Gastrocnemius medialis (tissue), 4 donors: ENCODE results near the gene KCND3.

ENCODE experiments used
- POLR2A ChIP-seq, 2 donors: fragments of 450-650 bp; IDR thresholded peaks; one replicate each; pipeline ENCODE4 v1.6.1; 2017; ENCODE audit warnings: antibody characterized with exemption in 2 of 2, mild to moderate bottlenecking in 2 of 2, moderate library complexity in 2 of 2
- TF ChIP-seq, protein P1 (sequence below), 5 experiments: fragments of 450-650 bp in 3 of 5; fragments of 200-600 bp in 2 of 5; sonication (generic) in 2 of 5; IDR thresholded peaks in 4 of 5; conservative IDR thresholded peaks in 1 of 5; 1 replicate in 4 of 5; 2 replicates in 1 of 5; pipeline ENCODE4 v1.5.1; 2016 to 2019; ENCODE audit warnings: antibody characterized with exemption in 5 of 5, mild to moderate bottlenecking in 3 of 5, moderate library complexity in 3 of 5

- TF ChIP-seq, protein P1, sequence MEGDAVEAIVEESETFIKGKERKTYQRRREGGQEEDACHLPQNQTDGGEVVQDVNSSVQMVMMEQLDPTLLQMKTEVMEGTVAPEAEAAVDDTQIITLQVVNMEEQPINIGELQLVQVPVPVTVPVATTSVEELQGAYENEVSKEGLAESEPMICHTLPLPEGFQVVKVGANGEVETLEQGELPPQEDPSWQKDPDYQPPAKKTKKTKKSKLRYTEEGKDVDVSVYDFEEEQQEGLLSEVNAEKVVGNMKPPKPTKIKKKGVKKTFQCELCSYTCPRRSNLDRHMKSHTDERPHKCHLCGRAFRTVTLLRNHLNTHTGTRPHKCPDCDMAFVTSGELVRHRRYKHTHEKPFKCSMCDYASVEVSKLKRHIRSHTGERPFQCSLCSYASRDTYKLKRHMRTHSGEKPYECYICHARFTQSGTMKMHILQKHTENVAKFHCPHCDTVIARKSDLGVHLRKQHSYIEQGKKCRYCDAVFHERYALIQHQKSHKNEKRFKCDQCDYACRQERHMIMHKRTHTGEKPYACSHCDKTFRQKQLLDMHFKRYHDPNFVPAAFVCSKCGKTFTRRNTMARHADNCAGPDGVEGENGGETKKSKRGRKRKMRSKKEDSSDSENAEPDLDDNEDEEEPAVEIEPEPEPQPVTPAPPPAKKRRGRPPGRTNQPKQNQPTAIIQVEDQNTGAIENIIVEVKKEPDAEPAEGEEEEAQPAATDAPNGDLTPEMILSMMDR (IDR thresholded peaks at IDR 0.05 in 4 of 5, conservative IDR thresholded peaks at IDR 0.05 in 1 of 5) = no peak
- no peak for TF ChIP-seq POLR2A (IDR thresholded peaks at IDR 0.05)
Measured at GRCh38 chr1:111732718-111733117, 256.8 kb downstream of the KCND3 start.
